HCT116 (cell line): Measurements from ENCODE around the gene CERK. TPM values are rescaled to one million over a fixed set of nuclear protein-coding genes. Genes with fewer than 3 reads are reported as not detected.

Source experiments
- ATAC-seq: fragments of 200-7000 bp; cut with Tn5 transposase; 2 replicates; pipeline ENCODE4 v1.9.1; 2020; ENCODE audit warnings: mild to moderate bottlenecking, moderate library complexity
- BruUV-seq: library from RNA; stranded (reverse); fragments of 400-500 nt; replicated peaks from 2 replicates; lab custom pipeline; 2021; lab: Mats Ljungman, UMichigan
- CTCF ChIA-PET: fragments of 300-600 bp; sonication (Branson Sonifier 250); formaldehyde crosslinking; loops from one replicate; lab custom pipeline; 2021; ENCODE audit warnings: antibody characterized with exemption; lab: Charles Lee
- POLR2A ChIA-PET: fragments of 300-600, 350-600 bp; sonication (Branson Sonifier 250); formaldehyde crosslinking; loops from one replicate; lab custom pipeline; 2021; ENCODE audit warnings: antibody characterized with exemption; lab: Charles Lee
- RAD21 ChIA-PET, 2 experiments: fragments of 300-600 bp; sonication (Branson Sonifier 250); formaldehyde crosslinking; loops; one replicate each; lab custom pipeline; 2023; ENCODE audit warnings: low total read pairs in 2 of 2; ENCODE audit not compliant: uncharacterized antibody in 2 of 2, unreplicated experiment in 2 of 2, low non-redundant PET in 1 of 2; lab: Charles Lee
- DNase-seq: peaks from one replicate; pipeline ENCODE4 v3.0.0-alpha.2; 2010; ENCODE audit warnings: low read depth, low spot score
- H2AFZ ChIP-seq: fragments of 200-600 bp; shearing (Covaris generic), sonication (generic); 2 replicates; pipeline ENCODE4 v1.6.1; 2017; ENCODE audit warnings: low read depth, mixed run types, mixed read lengths, antibody characterized with exemption, low read length; ENCODE audit not compliant: poor library complexity, severe bottlenecking
- H3K27ac ChIP-seq: 2 replicates; pipeline ENCODE4 v1.5.1; 2012; ENCODE audit warnings: low read depth, low read length
- H3K27me3 ChIP-seq: fragments of 200-600 bp; sonication (generic); 2 replicates; pipeline ENCODE4 v1.6.1; 2016; ENCODE audit warnings: mixed run types, low read length, mixed read lengths; ENCODE audit not compliant: insufficient read depth
- H3K36me3 ChIP-seq, 2 experiments: fragments of 200-500 bp in 1 of 2; fragments of 200-600 bp in 1 of 2; sonication (Bioruptor generic) in 1 of 2; sonication (generic) in 1 of 2; 2 replicates each; pipeline versions ENCODE4 v1.5.1 to v1.6.1; 2014 to 2016; ENCODE audit warnings: low read length in 2 of 2, inconsistent platforms in 1 of 2, mixed read lengths in 1 of 2, mixed run types in 1 of 2; ENCODE audit not compliant: insufficient read depth in 2 of 2, control insufficient read depth in 1 of 2
- H3K4me1 ChIP-seq, 2 experiments: fragments of 200-600 bp in 1 of 2; sonication (generic) in 1 of 2; 2 replicates each; pipeline versions ENCODE4 v1.5.1 to v1.6.1; 2012 to 2017; ENCODE audit warnings: low read length in 2 of 2, inconsistent platforms in 1 of 2, mild to moderate bottlenecking in 1 of 2, mixed read lengths in 1 of 2, mixed run types in 1 of 2, moderate library complexity in 1 of 2; ENCODE audit not compliant: insufficient read depth in 2 of 2, control insufficient read depth in 1 of 2
- H3K4me2 ChIP-seq: fragments of 200-600 bp; sonication (generic); 2 replicates; pipeline ENCODE4 v1.6.1; 2017; ENCODE audit warnings: mixed run types, low read length, mixed read lengths
- H3K4me3 ChIP-seq, 2 experiments: fragments of 200-600 bp in 1 of 2; sonication (generic) in 1 of 2; replicated peaks in 1 of 2; 2 replicates each; pipeline ENCODE4 v1.5.1; 2011 to 2016; ENCODE audit warnings: low read length in 2 of 2, control low read depth in 1 of 2, low read depth in 1 of 2, mild to moderate bottlenecking in 1 of 2, mixed read lengths in 1 of 2, mixed run types in 1 of 2
- H3K79me2 ChIP-seq: fragments of 200-600 bp; sonication (generic); 2 replicates; pipeline ENCODE4 v1.6.1; 2017; ENCODE audit warnings: mild to moderate bottlenecking, mixed run types, low read length, moderate library complexity, mixed read lengths; ENCODE audit not compliant: insufficient read depth
- H3K9ac ChIP-seq: fragments of 200-600 bp; sonication (generic); 2 replicates; pipeline ENCODE4 v1.6.1; 2016; ENCODE audit warnings: low read length, mixed read lengths
- H3K9me2 ChIP-seq: fragments of 200-600 bp; sonication (generic), shearing (Covaris generic); 2 replicates; pipeline ENCODE4 v1.6.1; 2017; ENCODE audit warnings: mixed run types, mild to moderate bottlenecking, moderate library complexity; ENCODE audit not compliant: insufficient read depth
- H3K9me3 ChIP-seq, 2 experiments: fragments of 200-500 bp in 1 of 2; fragments of 200-600 bp in 1 of 2; sonication (Bioruptor generic) in 1 of 2; sonication (generic) in 1 of 2; 2 replicates each; pipeline ENCODE4 v1.6.1; 2014 to 2017; ENCODE audit warnings: low read length in 2 of 2, mixed read lengths in 2 of 2, inconsistent platforms in 1 of 2, low read depth in 1 of 2, mild to moderate bottlenecking in 1 of 2, mixed run types in 1 of 2, moderate library complexity in 1 of 2; ENCODE audit not compliant: control insufficient read depth in 1 of 2, insufficient read depth in 1 of 2
- H4K20me1 ChIP-seq: fragments of 200-600 bp; sonication (generic), shearing (Covaris generic); 2 replicates; pipeline ENCODE4 v1.6.1; 2017; ENCODE audit warnings: mixed run types, mild to moderate bottlenecking, moderate library complexity; ENCODE audit not compliant: insufficient read depth
- CBX3 ChIP-seq: IDR thresholded peaks from 2 replicates; pipeline ENCODE4 v1.6.1; 2012; ENCODE audit warnings: low read depth
- CEBPB ChIP-seq: IDR thresholded peaks from 2 replicates; pipeline ENCODE4 v1.6.1; 2012; ENCODE audit warnings: low read depth
- EGR1 ChIP-seq: IDR thresholded peaks from 2 replicates; pipeline ENCODE4 v1.6.1; 2012; ENCODE audit warnings: low read depth
- EZH2 ChIP-seq: fragments of 200-600 bp; sonication (generic); IDR thresholded peaks from 2 replicates; pipeline ENCODE4 v1.6.1; 2017; ENCODE audit warnings: antibody characterized with exemption, mixed run types
- FOSL1 ChIP-seq: IDR thresholded peaks from 2 replicates; pipeline ENCODE4 v1.6.1; 2012; ENCODE audit warnings: low read depth
- JUND ChIP-seq: IDR thresholded peaks from 2 replicates; pipeline ENCODE4 v1.6.1; 2012
- POLR2A ChIP-seq: IDR thresholded peaks from 2 replicates; pipeline ENCODE4 v1.7.0; 2011; ENCODE audit warnings: borderline replicate concordance; ENCODE audit not compliant: insufficient read depth, insufficient read length; ENCODE audit errors: extremely low read depth
- POLR2AphosphoS5 ChIP-seq: IDR thresholded peaks from 2 replicates; pipeline ENCODE4 v1.6.1; 2011; ENCODE audit warnings: mild to moderate bottlenecking, low read depth, low read length, moderate library complexity
- RAD21 ChIP-seq: IDR thresholded peaks from 2 replicates; pipeline ENCODE4 v1.6.1; 2012; ENCODE audit warnings: low read depth, mild to moderate bottlenecking
- REST ChIP-seq: IDR thresholded peaks from 2 replicates; pipeline ENCODE4 v1.6.1; 2012; ENCODE audit warnings: low read depth
- SIN3A ChIP-seq: IDR thresholded peaks from 2 replicates; pipeline ENCODE4 v1.6.1; 2012; ENCODE audit warnings: low read depth
- SP1 ChIP-seq: IDR thresholded peaks from 2 replicates; pipeline ENCODE4 v1.6.1; 2012; ENCODE audit warnings: low read depth
- YY1 ChIP-seq: IDR thresholded peaks from 2 replicates; pipeline ENCODE4 v1.6.1; 2011; ENCODE audit warnings: low read length, low read depth, moderate library complexity, mild to moderate bottlenecking; ENCODE audit not compliant: insufficient replicate concordance; ENCODE audit errors: extremely low read depth
- ZBTB33 ChIP-seq: IDR thresholded peaks from 2 replicates; pipeline ENCODE4 v1.6.1; 2011; ENCODE audit warnings: mild to moderate bottlenecking, low read length, moderate library complexity; ENCODE audit not compliant: insufficient replicate concordance; ENCODE audit errors: extremely low read depth
- intact Hi-C: fragments of 100-400 bp; cut with micrococcal nuclease; formaldehyde crosslinking; loops from 2 replicates; pipeline ENCODE4 v1.10.0; 2022
- total RNA-seq: library from RNA; stranded (reverse); gene quantifications from one replicate; pipeline ENCODE4 v1.2.1, GENCODE V29; 2021; ENCODE audit not compliant: unreplicated experiment
- TF ChIP-seq, protein P1 (sequence below): IDR thresholded peaks from 2 replicates; pipeline ENCODE4 v1.6.1; 2012

The CERK gene
- total RNA-seq, 1 experiment from 2014 or later: 35.0 TPM

DNA sequence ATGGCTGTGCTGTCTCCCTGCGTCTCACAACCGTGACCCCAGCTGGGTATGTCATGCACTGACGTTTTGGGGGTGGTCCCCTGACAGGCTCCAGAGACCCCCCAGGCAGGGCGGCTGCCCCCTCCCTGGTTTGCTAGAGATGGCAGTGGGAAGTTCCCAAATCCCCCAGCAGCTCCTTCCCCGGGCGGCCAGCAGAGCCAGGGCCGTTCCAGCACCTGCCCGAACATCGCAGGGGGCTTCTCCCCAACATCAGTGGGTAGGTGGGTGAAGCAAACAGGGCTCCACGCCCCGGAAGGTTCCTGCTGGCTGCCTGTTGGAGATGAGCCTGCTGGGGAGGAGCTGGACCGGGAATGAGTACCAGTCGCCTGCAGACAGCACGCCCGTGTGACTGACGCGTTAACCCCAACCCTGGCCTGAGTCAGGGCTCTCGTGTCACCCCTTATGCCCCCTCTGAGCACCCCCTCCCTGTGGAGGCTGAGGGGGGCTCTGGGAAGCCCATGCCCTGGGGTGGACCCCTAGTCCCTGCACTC, 72.2 kb downstream of the CERK start:
- no peaks in the 10 kb centered on the region for H3K27me3 ChIP-seq
- H3K4me1 ChIP-seq: peaks cover 13 to 15% of the 10 kb centered on the region in 2 experiments
- no peak for ATAC-seq
- no peak overlapping the region for H3K9ac ChIP-seq
- H2AFZ ChIP-seq: no peak overlapping the region
- DNase-seq: no peak
- no TSS peak for BruUV-seq
- TF ChIP-seq POLR2AphosphoS5 (no peak), ZBTB33 (no peak), POLR2A (no peak), REST (no peak), JUND (no peak), RAD21 (no peak), CBX3 (no peak), CEBPB (no peak), EGR1 (no peak), SP1 (no peak), YY1 (no peak), SIN3A (no peak), EZH2 (no peak), FOSL1 (no peak)
- TF ChIP-seq, protein P1, sequence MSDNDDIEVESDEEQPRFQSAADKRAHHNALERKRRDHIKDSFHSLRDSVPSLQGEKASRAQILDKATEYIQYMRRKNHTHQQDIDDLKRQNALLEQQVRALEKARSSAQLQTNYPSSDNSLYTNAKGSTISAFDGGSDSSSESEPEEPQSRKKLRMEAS: no peak
- ChIA-PET POLR2A (no interaction called here), CTCF (no interaction called here), RAD21 (no interaction called here)
- H4K20me1 ChIP-seq: no peaks in the 10 kb centered on the region
- no peak overlapping the region for H3K4me2 ChIP-seq
- intact Hi-C loops: no loop called here
- no peaks in the 10 kb centered on the region for H3K9me3 ChIP-seq
- no peaks in the 10 kb centered on the region for H3K36me3 ChIP-seq
- no peaks in the 10 kb centered on the region for H3K79me2 ChIP-seq
- H3K4me3 ChIP-seq: no peak overlapping the region
- no peak overlapping the region for H3K27ac ChIP-seq
- H3K9me2 ChIP-seq: no peaks in the 10 kb centered on the region
